HEK293T (cell line): Measurements from ENCODE around the gene CREB5.

Experiments used
- CTCF ChIA-PET: fragments of 350-600 bp; formaldehyde crosslinking; extraction: SDS; loops from one replicate; lab custom pipeline; 2021; ENCODE audit warnings: antibody characterized with exemption, inconsistent platforms; lab: Yijun Ruan, JAX
- POLR2A ChIA-PET: fragments of 350-600 bp; formaldehyde crosslinking; extraction: SDS; loops from one replicate; lab custom pipeline; 2020; ENCODE audit warnings: antibody characterized with exemption, inconsistent platforms; lab: Yijun Ruan, JAX
- DNase-seq: peaks from one replicate; pipeline ENCODE4 v3.0.0; 2012; ENCODE audit warnings: mixed read lengths; ENCODE audit errors: extremely low spot score
- ARNT ChIP-seq: fragments of 450-650 bp; IDR thresholded peaks from 2 replicates; pipeline ENCODE4 v1.6.1; 2017; ENCODE audit warnings: mild to moderate bottlenecking
- BHLHE40 ChIP-seq: fragments of 450-650 bp; IDR thresholded peaks from 2 replicates; pipeline ENCODE4 v1.6.1; 2016; ENCODE audit warnings: mild to moderate bottlenecking, moderate library complexity, borderline replicate concordance
- CTBP1 ChIP-seq: fragments of 450-650 bp; IDR thresholded peaks from 2 replicates; pipeline ENCODE4 v1.6.1; 2016; ENCODE audit warnings: borderline replicate concordance
- ELF4 ChIP-seq: fragments of 450-650 bp; IDR thresholded peaks from 2 replicates; pipeline ENCODE4 v1.6.1; 2017; ENCODE audit warnings: antibody characterized with exemption
- FOXA1 ChIP-seq: fragments of 450-650 bp; IDR thresholded peaks from 2 replicates; pipeline ENCODE4 v1.6.1; 2016; ENCODE audit warnings: mild to moderate bottlenecking
- FOXK2 ChIP-seq: fragments of 450-650 bp; IDR thresholded peaks from 2 replicates; pipeline ENCODE4 v1.6.1; 2016; ENCODE audit warnings: mild to moderate bottlenecking
- FOXM1 ChIP-seq: fragments of 450-650 bp; IDR thresholded peaks from 2 replicates; pipeline ENCODE4 v1.6.1; 2017; ENCODE audit warnings: mild to moderate bottlenecking, borderline replicate concordance
- HDGF ChIP-seq: fragments of 450-650 bp; IDR thresholded peaks from 2 replicates; pipeline ENCODE4 v1.6.1; 2017; ENCODE audit warnings: antibody characterized with exemption, borderline replicate concordance
- L3MBTL2 ChIP-seq: fragments of 450-650 bp; conservative IDR thresholded peaks from 2 replicates; pipeline ENCODE4 v1.6.1; 2016; ENCODE audit warnings: mild to moderate bottlenecking
- LEF1 ChIP-seq: fragments of 450-650 bp; IDR thresholded peaks from 2 replicates; pipeline ENCODE4 v1.6.1; 2017; ENCODE audit warnings: mild to moderate bottlenecking, borderline replicate concordance
- NFRKB ChIP-seq: fragments of 450-650 bp; IDR thresholded peaks from 2 replicates; pipeline ENCODE4 v1.6.1; 2016; ENCODE audit warnings: mild to moderate bottlenecking, moderate library complexity
- SP1 ChIP-seq: fragments of 450-650 bp; IDR thresholded peaks from 2 replicates; pipeline ENCODE4 v1.6.1; 2017
- SUZ12 ChIP-seq: fragments of 450-650 bp; IDR thresholded peaks from 2 replicates; pipeline ENCODE4 v1.6.1; 2016; ENCODE audit warnings: mild to moderate bottlenecking
- TARDBP ChIP-seq: fragments of 450-650 bp; IDR thresholded peaks from 2 replicates; pipeline ENCODE4 v1.6.1; 2016
- ZNF384 ChIP-seq: fragments of 450-650 bp; IDR thresholded peaks from 2 replicates; pipeline ENCODE4 v1.6.1; 2016
- TF ChIP-seq, protein P1 (sequence below): fragments of 450-650 bp; IDR thresholded peaks from 2 replicates; pipeline ENCODE4 v1.6.1; 2016

CREB5 gene

GRCh38 chr7:28512668-28513440 is 100.5 kb downstream of the CREB5 start:
- TF ChIP-seq CTBP1 (no peak), ELF4 (no peak), FOXM1 (no peak), FOXK2 (no peak), SUZ12 (no peak), NFRKB (no peak), LEF1 (no peak), ARNT (no peak), TARDBP (no peak), BHLHE40 (no peak), ZNF384 (no peak), L3MBTL2 (no peak), SP1 (no peak), HDGF (no peak), FOXA1 (no peak)
- TF ChIP-seq, protein P1, sequence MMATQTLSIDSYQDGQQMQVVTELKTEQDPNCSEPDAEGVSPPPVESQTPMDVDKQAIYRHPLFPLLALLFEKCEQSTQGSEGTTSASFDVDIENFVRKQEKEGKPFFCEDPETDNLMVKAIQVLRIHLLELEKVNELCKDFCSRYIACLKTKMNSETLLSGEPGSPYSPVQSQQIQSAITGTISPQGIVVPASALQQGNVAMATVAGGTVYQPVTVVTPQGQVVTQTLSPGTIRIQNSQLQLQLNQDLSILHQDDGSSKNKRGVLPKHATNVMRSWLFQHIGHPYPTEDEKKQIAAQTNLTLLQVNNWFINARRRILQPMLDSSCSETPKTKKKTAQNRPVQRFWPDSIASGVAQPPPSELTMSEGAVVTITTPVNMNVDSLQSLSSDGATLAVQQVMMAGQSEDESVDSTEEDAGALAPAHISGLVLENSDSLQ, result no peak
- no peak for DNase-seq
- CTCF ChIA-PET, result no interaction called here
- POLR2A ChIA-PET, result no interaction called here

GRCh38 chr7:28516390-28517172 is 104.3 kb downstream of the CREB5 start:
- no peak for TF ChIP-seq SP1
- no peak for TF ChIP-seq L3MBTL2
- TF ChIP-seq ARNT, result no peak
- no peak for TF ChIP-seq NFRKB
- no peak for TF ChIP-seq ZNF384
- no peak for TF ChIP-seq FOXK2
- TF ChIP-seq FOXA1, result no peak
- TF ChIP-seq ELF4, result no peak
- TF ChIP-seq HDGF, result no peak
- CTCF ChIA-PET, result interaction anchor here (0.5 kb wide), 1 partner anchor 63 kb away, joined by 5 read pairs; no protein-coding TSS in a partner anchor
- POLR2A ChIA-PET, result no interaction called here
- no peak for DNase-seq

GRCh38 chr7:28517206-28517605 is 104.9 kb downstream of the CREB5 start:
- CTCF ChIA-PET, result no interaction called here
- DNase-seq, result no peak
- TF ChIP-seq FOXK2, result no peak
- TF ChIP-seq FOXM1, result no peak
- no peak for TF ChIP-seq TARDBP
- no peak for TF ChIP-seq SUZ12
- no peak for TF ChIP-seq HDGF
- no peak for TF ChIP-seq FOXA1
- TF ChIP-seq L3MBTL2, result no peak
- TF ChIP-seq ZNF384, result no peak
- no peak for TF ChIP-seq CTBP1
- POLR2A ChIA-PET, result no interaction called here

DNA sequence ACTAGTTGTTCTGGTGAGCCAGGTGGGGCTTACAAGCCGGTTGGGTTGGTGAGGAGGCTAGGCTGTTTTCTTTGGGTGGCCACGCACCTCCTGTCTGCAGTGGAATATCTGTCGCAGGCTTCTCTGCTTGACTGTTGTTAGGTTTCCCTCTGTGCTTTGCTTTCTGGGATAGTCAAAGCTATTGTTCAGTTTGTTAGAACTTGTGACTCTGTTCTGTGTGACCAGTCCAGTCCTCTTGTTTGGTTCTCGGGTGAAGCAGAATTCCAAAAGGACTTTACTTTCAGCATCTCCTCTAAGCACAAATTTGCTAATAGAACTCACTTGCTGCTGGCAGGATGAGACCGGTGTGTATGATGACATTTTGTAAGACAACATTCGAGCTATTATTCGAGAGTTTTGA is 105.3 kb downstream of the CREB5 start:
- POLR2A ChIA-PET, result no interaction called here
- TF ChIP-seq FOXM1 (no peak), SUZ12 (no peak), TARDBP (no peak)
- TF ChIP-seq, protein P1, result no peak
- no peak for DNase-seq
- CTCF ChIA-PET, result no interaction called here

DNA sequence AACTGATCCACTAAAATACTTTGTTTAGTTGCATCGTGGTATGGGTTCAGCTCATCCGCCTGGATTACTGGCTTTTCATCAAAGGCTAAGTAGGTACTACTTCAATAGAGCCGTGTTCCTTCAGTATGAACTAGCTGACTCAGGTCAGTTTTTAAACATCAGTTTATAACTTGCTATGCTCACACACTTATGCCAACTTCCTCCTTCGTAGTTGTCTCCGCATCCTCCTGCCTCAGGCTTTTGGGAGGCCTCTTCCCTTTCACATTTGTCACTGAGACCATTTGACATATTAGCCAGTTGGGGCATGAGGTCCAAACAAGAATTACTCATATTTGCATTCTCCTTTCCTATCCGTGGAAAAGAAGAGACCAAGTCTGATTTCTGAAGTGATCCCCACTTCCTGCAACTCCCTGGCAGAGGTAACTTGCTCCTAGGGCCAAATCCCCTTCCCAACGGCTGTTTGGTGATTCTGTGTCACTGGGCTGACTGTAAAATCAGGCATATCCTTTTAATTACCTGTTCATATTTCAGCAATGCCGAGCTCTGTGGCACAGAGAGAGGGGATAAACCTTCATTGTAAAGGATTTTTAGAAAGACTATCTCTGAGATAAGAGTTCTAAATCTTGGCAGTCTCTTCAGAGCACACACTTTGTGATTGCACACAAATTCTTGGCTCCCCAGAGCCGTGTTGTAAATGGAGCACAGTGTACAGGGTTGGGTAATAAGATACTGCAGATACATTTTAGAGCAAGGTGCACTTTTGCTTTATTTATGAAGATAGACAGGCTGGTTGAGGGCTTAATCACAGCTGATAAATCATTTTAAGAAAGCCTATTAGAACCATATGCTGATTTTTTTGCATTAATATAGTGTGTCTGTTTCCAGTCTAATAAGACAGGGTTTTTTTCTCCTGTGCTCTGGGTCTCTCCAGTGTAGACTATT is 108.0 kb downstream of the CREB5 start:
- DNase-seq, result no peak
- ChIA-PET POLR2A (no interaction called here), CTCF (no interaction called here)
- TF ChIP-seq, protein P1, result 0 out of 2 replicates have a peak, but pooled peaks have one; percentile 38
- no peak for TF ChIP-seq TARDBP

- DNase-seq, result no peak
- POLR2A ChIA-PET, result interaction anchor here (0.6 kb wide), 1 partner anchor 11 kb away, joined by 3 read pairs; no protein-coding TSS in a partner anchor
- TF ChIP-seq ELF4 (no peak), TARDBP (no peak)
- CTCF ChIA-PET, result no interaction called here
Observed at GRCh38 chr7:28524978-28525377, 112.7 kb downstream of the CREB5 start.
